ENCODE results near the gene ANTXR2. TPM values are rescaled to one million over a fixed set of nuclear protein-coding genes. Genes with fewer than 3 reads are reported as not detected.

ANTXR2 gene
- polyA plus RNA-seq, 3 donors from 2014 or later = 8.1 to 13.8 (median 10.0) TPM

DNA sequence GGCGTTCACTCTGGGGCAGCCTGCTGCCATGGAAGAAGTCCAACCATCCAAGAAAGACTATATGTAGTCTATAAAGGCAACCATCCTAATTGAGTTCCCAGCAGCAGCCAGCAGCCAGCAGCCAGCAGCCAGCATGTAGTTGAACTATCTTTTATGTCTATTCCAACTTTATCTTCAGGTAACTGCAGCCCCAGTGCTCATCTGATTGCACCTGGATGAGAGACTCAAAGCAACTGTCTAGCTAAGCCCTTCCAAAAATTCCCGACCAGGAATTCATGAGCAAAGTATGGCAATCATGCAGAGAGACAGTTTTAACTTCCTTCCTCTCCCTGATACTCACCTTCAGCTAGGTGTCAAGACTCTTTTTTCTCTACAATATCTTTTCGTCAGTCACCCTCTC, 216.8 kb downstream of the ANTXR2 start:
- H3K27me3 Mint-ChIP-seq (ENCODE audit: low read depth in 3 of 3) = peaks cover 2 to 7% (median 2%) of the 10 kb centered on the region in 3 donors
- H3K4me3 Mint-ChIP-seq = no peak overlapping the region
- H3K4me1 Mint-ChIP-seq = no peaks in the 10 kb centered on the region
- peaks cover 0 to 3% (median 0%) of the 10 kb centered on the region in 6 donors for H3K9me3 Mint-ChIP-seq
- H3K36me3 Mint-ChIP-seq = no peaks in the 10 kb centered on the region
- DNase-seq = no peak
- H3K27ac Mint-ChIP-seq = no peak overlapping the region

DNA sequence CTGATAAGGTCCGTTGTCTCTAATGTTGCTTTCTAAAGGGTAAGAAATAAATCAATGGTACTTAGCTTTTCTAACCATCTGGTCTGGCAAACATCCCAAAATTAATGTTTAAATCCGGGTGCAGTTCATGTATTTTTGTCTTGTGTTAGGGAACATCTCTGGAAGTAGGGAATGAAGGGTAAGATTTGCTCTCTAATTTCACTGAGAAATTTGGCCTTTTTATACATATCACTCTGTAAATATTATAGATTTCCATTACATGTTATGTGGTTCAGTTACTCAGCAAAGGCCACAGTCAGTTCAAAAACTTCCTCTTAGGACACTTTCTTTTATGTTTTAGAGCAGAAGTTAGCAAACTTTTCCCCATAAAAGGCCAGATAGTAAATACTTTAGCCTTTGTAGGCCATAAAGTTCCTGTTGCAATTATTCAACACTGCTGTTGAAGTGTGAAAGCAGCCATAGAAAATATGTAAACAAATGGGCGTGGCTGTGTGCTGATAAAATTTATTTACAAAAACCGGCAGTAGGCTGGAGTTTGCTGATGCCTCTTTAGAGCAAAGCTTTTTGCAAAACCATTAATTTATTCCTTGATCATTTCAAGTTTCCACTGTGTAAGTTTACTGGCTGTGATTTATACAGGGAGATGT, 218.1 kb downstream of the ANTXR2 start:
- H3K9me3 Mint-ChIP-seq = peaks cover 0 to 3% (median 0%) of the 10 kb centered on the region in 6 donors
- no peaks in the 10 kb centered on the region for H3K4me1 Mint-ChIP-seq
- H3K36me3 Mint-ChIP-seq = no peaks in the 10 kb centered on the region
- DNase-seq = no peak
- no peak overlapping the region for H3K27ac Mint-ChIP-seq
- H3K27me3 Mint-ChIP-seq (ENCODE audit: low read depth in 3 of 3) = peaks cover 2 to 7% (median 3%) of the 10 kb centered on the region in 3 donors
- H3K4me3 Mint-ChIP-seq = no peak overlapping the region

- H3K9me3 Mint-ChIP-seq = peaks cover 0 to 9% (median 0%) of the 10 kb centered on the region in 6 donors
- no peak overlapping the region for H3K27ac Mint-ChIP-seq
- H3K36me3 Mint-ChIP-seq = no peaks in the 10 kb centered on the region
- DNase-seq = no peak
- H3K4me1 Mint-ChIP-seq = no peaks in the 10 kb centered on the region
- H3K27me3 Mint-ChIP-seq (ENCODE audit: low read depth in 3 of 3) = peaks cover 2 to 10% (median 5%) of the 10 kb centered on the region in 3 donors
- no peak overlapping the region for H3K4me3 Mint-ChIP-seq
Observed at GRCh38 chr4:79852305-79852730, 220.7 kb downstream of the ANTXR2 start.

DNA sequence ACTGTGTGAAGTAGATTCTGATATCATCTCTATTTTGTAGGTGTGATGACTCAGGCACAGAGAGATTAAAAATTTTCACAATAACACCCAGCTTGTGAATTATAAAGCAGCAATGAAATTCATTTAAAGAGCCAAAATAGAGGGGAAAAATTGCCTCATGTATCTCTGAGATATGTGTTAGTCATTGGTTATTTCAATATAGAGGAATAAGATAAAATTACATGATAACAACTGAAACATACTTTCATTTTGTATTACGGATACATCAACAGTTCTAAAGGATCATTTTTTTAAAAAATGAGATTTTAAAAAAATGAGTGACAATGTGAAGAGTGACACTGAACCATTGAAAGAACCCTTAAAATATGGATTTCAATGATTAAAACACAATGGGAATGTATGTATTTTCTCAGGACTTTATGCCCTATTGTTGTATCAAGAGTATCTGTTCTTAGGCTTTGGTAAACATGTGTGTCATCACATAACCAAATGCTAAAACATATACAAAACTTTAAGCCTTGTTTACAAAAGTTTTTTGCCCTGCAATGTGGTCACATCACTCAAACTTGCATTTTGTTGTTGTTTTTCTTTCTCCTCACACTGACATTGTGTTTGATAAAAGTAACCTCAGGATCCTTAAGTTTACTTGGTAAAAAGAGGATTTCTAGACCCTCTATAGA, 221.3 kb downstream of the ANTXR2 start:
- no peak overlapping the region for H3K4me3 Mint-ChIP-seq
- peaks cover 2 to 10% (median 5%) of the 10 kb centered on the region in 3 donors for H3K27me3 Mint-ChIP-seq (ENCODE audit: low read depth in 3 of 3)
- no peak overlapping the region for H3K27ac Mint-ChIP-seq
- H3K36me3 Mint-ChIP-seq = no peaks in the 10 kb centered on the region
- DNase-seq = no peak
- H3K4me1 Mint-ChIP-seq = no peaks in the 10 kb centered on the region
- H3K9me3 Mint-ChIP-seq = peaks cover 0 to 9% (median under 1%) of the 10 kb centered on the region in 6 donors

Other genes with a start within 250 kb of the ANTXR2 start
- 1 to 10 TPM; 1.6 to 2.7 (median 1.9) TPM for gene PRDM8, start 124.3 kb upstream of the ANTXR2 start, polyA plus RNA-seq
- not detected for gene FGF5, start 193.4 kb upstream of the ANTXR2 start, polyA plus RNA-seq

Measured in immature natural killer cell (primary cell).